ENCODE data around the gene PLIN4. TPM values are rescaled to one million over a fixed set of nuclear protein-coding genes. Genes with fewer than 3 reads are reported as not detected.
"Not testable (repeated sequence)": the region's sequence is repeated elsewhere in the genome, so short reads cannot be mapped to it uniquely, and the experiment has no call there.

The PLIN4 gene
- total RNA-seq, 1 experiment from 2014 or later = 0.34 TPM

GRCh38 chr19:4547303-4548237, 29.3 kb upstream of the PLIN4 start:
- DNase-seq (ENCODE audit: low spot score) = no peak
- in situ Hi-C loops (cut with HindIII; ENCODE audit: low sequenced_read_pairs) = no loop called here

GRCh38 chr19:4543842-4544647, 25.8 kb upstream of the PLIN4 start:
- no peak for DNase-seq (ENCODE audit: low spot score)
- in situ Hi-C loops (cut with HindIII; ENCODE audit: low sequenced_read_pairs) = no loop called here

GRCh38 chr19:4542896-4543841, 24.9 kb upstream of the PLIN4 start:
- in situ Hi-C loops (cut with HindIII; ENCODE audit: low sequenced_read_pairs) = no loop called here
- no peak for DNase-seq (ENCODE audit: low spot score)

- in situ Hi-C loops (cut with HindIII; ENCODE audit: low sequenced_read_pairs); DNase-seq (ENCODE audit: low spot score): not testable (repeated sequence)
Observed at GRCh38 chr19:4541806-4542145, 23.5 kb upstream of the PLIN4 start.

- in situ Hi-C loops (cut with HindIII; ENCODE audit: low sequenced_read_pairs) = no loop called here
- no peak for DNase-seq (ENCODE audit: low spot score)
Observed at GRCh38 chr19:4541114-4541805, 23.0 kb upstream of the PLIN4 start.

- in situ Hi-C loops (cut with HindIII; ENCODE audit: low sequenced_read_pairs) = no loop called here
Observed at GRCh38 chr19:4539693-4540581, 21.7 kb upstream of the PLIN4 start, which contains the start of gene LRG1. LRG1 (minus strand) TSS chr19:4540036; CDS start chr19:4540013, 23 bp downstream.

GRCh38 chr19:4539169-4539692, 20.9 kb upstream of the PLIN4 start:
- DNase-seq (ENCODE audit: low spot score) = no peak

More at GRCh38 chr19:4539693-4540581, 21.7 kb upstream of the PLIN4 start, which contains the start of gene LRG1:
- DNase-seq (ENCODE audit: low spot score) = no peak

GRCh38 chr19:4538601-4538954, 20.3 kb upstream of the PLIN4 start:
- in situ Hi-C loops (cut with HindIII; ENCODE audit: low sequenced_read_pairs) = no loop called here
- DNase-seq (ENCODE audit: low spot score) = no peak

More at GRCh38 chr19:4539169-4539692, 20.9 kb upstream of the PLIN4 start:
- in situ Hi-C loops (cut with HindIII; ENCODE audit: low sequenced_read_pairs) = no loop called here

- in situ Hi-C loops (cut with HindIII; ENCODE audit: low sequenced_read_pairs) = no loop called here
- DNase-seq (ENCODE audit: low spot score) = no peak
Observed at GRCh38 chr19:4537953-4538600, 19.8 kb upstream of the PLIN4 start.

- DNase-seq (ENCODE audit: low spot score) = no peak
Observed at GRCh38 chr19:4536798-4537197, 18.5 kb upstream of the PLIN4 start.

GRCh38 chr19:4534836-4535658, 16.8 kb upstream of the PLIN4 start, which contains the start of gene PLIN5:
PLIN5 (minus strand) TSS chr19:4535224; CDS start chr19:4534074, 1,150 bp downstream.
- DNase-seq (ENCODE audit: low spot score) = peak; percentile 85
- in situ Hi-C loops (cut with HindIII; ENCODE audit: low sequenced_read_pairs) = no loop called here

More at GRCh38 chr19:4536798-4537197, 18.5 kb upstream of the PLIN4 start:
- in situ Hi-C loops (cut with HindIII; ENCODE audit: low sequenced_read_pairs) = no loop called here

GRCh38 chr19:4533835-4534424, 15.6 kb upstream of the PLIN4 start:
- in situ Hi-C loops (cut with HindIII; ENCODE audit: low sequenced_read_pairs) = no loop called here
- DNase-seq (ENCODE audit: low spot score) = no peak

GRCh38 chr19:4533334-4533733, 15.0 kb upstream of the PLIN4 start:
- no peak for DNase-seq (ENCODE audit: low spot score)
- in situ Hi-C loops (cut with HindIII; ENCODE audit: low sequenced_read_pairs) = no loop called here

- no peak for DNase-seq (ENCODE audit: low spot score)
- in situ Hi-C loops (cut with HindIII; ENCODE audit: low sequenced_read_pairs) = no loop called here
Observed at GRCh38 chr19:4531562-4532165, 13.4 kb upstream of the PLIN4 start.

GRCh38 chr19:4529924-4530522, 11.7 kb upstream of the PLIN4 start:
- DNase-seq (ENCODE audit: low spot score) = no peak
- in situ Hi-C loops (cut with HindIII; ENCODE audit: low sequenced_read_pairs) = no loop called here

All from G401 (cell line).